ENCODE data around the gene RAB11FIP4.

DNA sequence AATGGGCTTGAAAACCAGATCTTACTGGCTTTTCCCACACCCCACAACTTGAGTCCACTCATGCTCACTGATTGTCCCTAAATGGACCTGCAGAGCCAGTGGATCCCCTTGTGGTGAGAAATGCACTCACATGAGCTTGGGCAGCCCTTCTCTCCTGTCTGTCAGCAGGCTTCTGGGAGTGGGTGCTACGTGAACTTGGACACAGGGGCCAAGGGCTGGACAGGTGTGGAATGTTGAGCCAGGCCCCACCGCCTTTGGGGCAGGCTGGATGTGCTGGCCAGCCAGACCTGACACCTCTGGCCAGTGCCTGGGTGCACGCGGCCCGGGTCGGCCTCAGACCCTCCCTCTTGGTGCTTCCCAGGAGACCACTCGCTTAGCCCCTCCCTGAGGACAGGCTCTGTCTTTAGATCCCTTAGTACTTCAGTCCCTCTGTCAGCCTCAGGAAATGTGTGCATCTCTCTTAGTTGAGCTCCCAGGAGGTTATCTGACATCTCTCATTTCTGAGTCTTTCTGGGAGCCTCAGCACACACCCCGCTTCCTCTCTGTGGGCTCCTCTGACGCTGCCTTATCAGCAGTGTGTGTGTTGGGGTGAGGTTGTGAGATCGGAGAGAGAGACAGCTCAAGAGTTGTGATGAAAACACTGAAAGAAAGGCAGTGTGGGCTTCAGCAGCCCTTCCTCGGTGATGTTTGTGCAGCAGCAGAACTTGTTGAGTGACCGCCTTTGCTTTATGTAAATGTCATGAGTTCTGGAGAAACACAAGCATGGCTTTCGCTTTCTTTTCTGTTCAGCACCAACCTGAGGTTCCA, 117.0 kb downstream of the RAB11FIP4 start:
- no peak for TF ChIP-seq EZH2 (IDR thresholded peaks at IDR 0.05; ENCODE audit: borderline replicate concordance, insufficient read depth, low read depth, low read length, poor library complexity, severe bottlenecking)
- TF ChIP-seq, protein P1, sequence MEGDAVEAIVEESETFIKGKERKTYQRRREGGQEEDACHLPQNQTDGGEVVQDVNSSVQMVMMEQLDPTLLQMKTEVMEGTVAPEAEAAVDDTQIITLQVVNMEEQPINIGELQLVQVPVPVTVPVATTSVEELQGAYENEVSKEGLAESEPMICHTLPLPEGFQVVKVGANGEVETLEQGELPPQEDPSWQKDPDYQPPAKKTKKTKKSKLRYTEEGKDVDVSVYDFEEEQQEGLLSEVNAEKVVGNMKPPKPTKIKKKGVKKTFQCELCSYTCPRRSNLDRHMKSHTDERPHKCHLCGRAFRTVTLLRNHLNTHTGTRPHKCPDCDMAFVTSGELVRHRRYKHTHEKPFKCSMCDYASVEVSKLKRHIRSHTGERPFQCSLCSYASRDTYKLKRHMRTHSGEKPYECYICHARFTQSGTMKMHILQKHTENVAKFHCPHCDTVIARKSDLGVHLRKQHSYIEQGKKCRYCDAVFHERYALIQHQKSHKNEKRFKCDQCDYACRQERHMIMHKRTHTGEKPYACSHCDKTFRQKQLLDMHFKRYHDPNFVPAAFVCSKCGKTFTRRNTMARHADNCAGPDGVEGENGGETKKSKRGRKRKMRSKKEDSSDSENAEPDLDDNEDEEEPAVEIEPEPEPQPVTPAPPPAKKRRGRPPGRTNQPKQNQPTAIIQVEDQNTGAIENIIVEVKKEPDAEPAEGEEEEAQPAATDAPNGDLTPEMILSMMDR (IDR thresholded peaks at IDR 0.05), result peak; percentile 67
